ENCODE measurements around the gene PAPPA2. TPM values are rescaled to one million over a fixed set of nuclear protein-coding genes. Genes with fewer than 3 reads are reported as not detected.

PAPPA2 gene
- total RNA-seq, 1 donor from 2014 or later, result 0.25 TPM

GRCh38 chr1:176884286-176884685 lies 421.3 kb downstream of the PAPPA2 start:
- peaks cover 43% of the 10 kb centered on the region for H3K27me3 Mint-ChIP-seq (ENCODE audit: low read depth)
- no peak overlapping the region for H3K4me3 Mint-ChIP-seq
- H3K27ac Mint-ChIP-seq, result no peak overlapping the region
- no peak for TF ChIP-seq CTCF (IDR thresholded peaks at IDR 0.05; ENCODE audit: unreplicated experiment)
- H3K9me3 Mint-ChIP-seq, result no peaks in the 10 kb centered on the region
- H3K4me1 Mint-ChIP-seq, result no peaks in the 10 kb centered on the region
- H3K36me3 Mint-ChIP-seq, result no peaks in the 10 kb centered on the region
- DNase-seq (ENCODE audit: low spot score in 2 of 2, unreplicated experiment in 2 of 2), result no peak

GRCh38 chr1:176884911-176885310 lies 421.9 kb downstream of the PAPPA2 start:
- Mint-ChIP-seq H3K27me3 (ENCODE audit: low read depth) (peaks cover 43% of the 10 kb centered on the region), H3K9me3 (no peaks in the 10 kb centered on the region), H3K4me3 (no peak overlapping the region), H3K27ac (no peak overlapping the region), H3K36me3 (no peaks in the 10 kb centered on the region), H3K4me1 (no peaks in the 10 kb centered on the region)
- DNase-seq (ENCODE audit: low spot score in 2 of 2, unreplicated experiment in 2 of 2), result no peak
- TF ChIP-seq CTCF (IDR thresholded peaks at IDR 0.05; ENCODE audit: unreplicated experiment), result no peak

DNA sequence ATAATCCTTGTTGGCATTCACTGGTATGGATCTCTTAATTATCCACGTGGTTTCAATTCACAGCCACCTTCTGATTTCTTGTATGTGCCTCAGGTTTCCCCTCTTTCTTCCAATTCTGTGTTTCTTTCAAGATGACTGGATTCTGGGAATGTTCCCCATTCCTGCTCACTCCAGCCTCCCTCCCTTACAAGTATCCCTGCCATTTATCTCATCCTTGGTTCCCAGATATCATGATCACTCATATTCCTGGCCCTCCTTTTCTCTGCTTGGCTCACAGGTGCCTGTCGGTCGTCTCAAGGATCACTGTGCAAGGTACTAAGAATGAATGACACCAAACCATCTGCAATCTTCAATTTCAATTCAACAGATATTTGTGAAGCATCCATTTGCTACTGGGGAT lies 422.4 kb downstream of the PAPPA2 start:
- Mint-ChIP-seq H3K27me3 (ENCODE audit: low read depth) (peaks cover 46% of the 10 kb centered on the region), H3K36me3 (no peaks in the 10 kb centered on the region), H3K27ac (no peak overlapping the region), H3K4me1 (no peaks in the 10 kb centered on the region), H3K9me3 (no peaks in the 10 kb centered on the region), H3K4me3 (no peak overlapping the region)
- DNase-seq (ENCODE audit: low spot score in 2 of 2, unreplicated experiment in 2 of 2), result no peak
- no peak for TF ChIP-seq CTCF (IDR thresholded peaks at IDR 0.05; ENCODE audit: unreplicated experiment)

DNA sequence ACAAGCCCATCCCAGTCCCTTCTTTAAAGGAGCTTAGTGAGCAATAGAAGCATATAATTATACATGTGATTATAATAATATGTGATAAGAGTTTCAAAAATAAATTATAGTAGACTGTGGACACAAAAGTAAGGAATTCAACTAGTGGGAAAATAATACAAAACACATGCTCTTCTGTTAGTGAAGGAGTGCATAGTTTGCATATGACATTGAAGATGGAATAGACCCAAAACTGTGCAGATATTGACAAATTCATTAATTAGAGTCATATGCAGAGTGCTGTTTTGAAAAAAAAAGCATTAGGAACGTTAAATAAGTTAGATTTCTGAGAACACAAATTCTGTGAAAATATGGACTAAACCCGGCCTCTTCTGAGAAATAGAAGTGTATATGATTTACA lies 422.8 kb downstream of the PAPPA2 start:
- Mint-ChIP-seq H3K27ac (no peak overlapping the region), H3K9me3 (no peaks in the 10 kb centered on the region), H3K36me3 (no peaks in the 10 kb centered on the region), H3K4me3 (no peak overlapping the region), H3K27me3 (ENCODE audit: low read depth) (peaks cover 48% of the 10 kb centered on the region), H3K4me1 (no peaks in the 10 kb centered on the region)
- DNase-seq (ENCODE audit: low spot score in 2 of 2, unreplicated experiment in 2 of 2), result no peak
- no peak for TF ChIP-seq CTCF (IDR thresholded peaks at IDR 0.05; ENCODE audit: unreplicated experiment)

- no peak for TF ChIP-seq CTCF (IDR thresholded peaks at IDR 0.05; ENCODE audit: unreplicated experiment)
- no peak for DNase-seq (ENCODE audit: low spot score in 2 of 2, unreplicated experiment in 2 of 2)
- Mint-ChIP-seq H3K27me3 (ENCODE audit: low read depth) (peaks cover 53% of the 10 kb centered on the region), H3K9me3 (no peaks in the 10 kb centered on the region), H3K4me1 (no peaks in the 10 kb centered on the region), H3K27ac (no peak overlapping the region), H3K4me3 (no peak overlapping the region), H3K36me3 (no peaks in the 10 kb centered on the region)
Measured at GRCh38 chr1:176888471-176889032, 425.6 kb downstream of the PAPPA2 start.

Measured in mesothelial cell of epicardium (in vitro differentiated cells).